ENCODE measurements around the gene DOCK4.
"Not testable (repeated sequence)": the region's sequence is repeated elsewhere in the genome, so short reads cannot be mapped to it uniquely, and the experiment has no call there.

DOCK4 gene

GRCh38 chr7:112138938-112139337, 67.3 kb downstream of the DOCK4 start:
- no peak overlapping the region for H3K4me3 ChIP-seq (ENCODE audit: low read depth, low read length)
- no peak for DNase-seq (ENCODE audit: low read depth)

GRCh38 chr7:112138325-112138852, 67.8 kb downstream of the DOCK4 start:
- no peak overlapping the region for H3K4me3 ChIP-seq (ENCODE audit: low read depth, low read length)
- no peak for DNase-seq (ENCODE audit: low read depth)

GRCh38 chr7:112137141-112138101, 68.8 kb downstream of the DOCK4 start:
- no peak for DNase-seq (ENCODE audit: low read depth)

GRCh38 chr7:112136271-112137008, 69.8 kb downstream of the DOCK4 start:
- H3K4me3 ChIP-seq (ENCODE audit: low read depth, low read length) = no peak overlapping the region
- no peak for DNase-seq (ENCODE audit: low read depth)

More at GRCh38 chr7:112137141-112138101, 68.8 kb downstream of the DOCK4 start:
- no peak overlapping the region for H3K4me3 ChIP-seq (ENCODE audit: low read depth, low read length)

GRCh38 chr7:112135815-112136214, 70.4 kb downstream of the DOCK4 start:
- no peak for DNase-seq (ENCODE audit: low read depth)
- H3K4me3 ChIP-seq (ENCODE audit: low read depth, low read length) = no peak overlapping the region

- DNase-seq (ENCODE audit: low read depth) = no peak
Observed at GRCh38 chr7:112134039-112134438, 72.2 kb downstream of the DOCK4 start.

GRCh38 chr7:112133328-112133727, 72.9 kb downstream of the DOCK4 start:
- no peak for DNase-seq (ENCODE audit: low read depth)
- H3K4me3 ChIP-seq (ENCODE audit: low read depth, low read length) = no peak overlapping the region

More at GRCh38 chr7:112134039-112134438, 72.2 kb downstream of the DOCK4 start:
- no peak overlapping the region for H3K4me3 ChIP-seq (ENCODE audit: low read depth, low read length)

GRCh38 chr7:112132051-112132694, 74.0 kb downstream of the DOCK4 start:
- DNase-seq (ENCODE audit: low read depth) = no peak
- H3K4me3 ChIP-seq (ENCODE audit: low read depth, low read length) = no peak overlapping the region

- no peak for DNase-seq (ENCODE audit: low read depth)
- no peak overlapping the region for H3K4me3 ChIP-seq (ENCODE audit: low read depth, low read length)
Observed at GRCh38 chr7:112130729-112131410, 75.3 kb downstream of the DOCK4 start.

GRCh38 chr7:112129655-112130323, 76.4 kb downstream of the DOCK4 start:
- no peak overlapping the region for H3K4me3 ChIP-seq (ENCODE audit: low read depth, low read length)
- DNase-seq (ENCODE audit: low read depth) = no peak

GRCh38 chr7:112128461-112129425, 77.5 kb downstream of the DOCK4 start:
- H3K4me3 ChIP-seq (ENCODE audit: low read depth, low read length); DNase-seq (ENCODE audit: low read depth): not testable (repeated sequence)

- not testable (repeated sequence) for DNase-seq (ENCODE audit: low read depth); H3K4me3 ChIP-seq (ENCODE audit: low read depth, low read length)
Observed at GRCh38 chr7:112128041-112128440, 78.2 kb downstream of the DOCK4 start.

- DNase-seq (ENCODE audit: low read depth) = no peak
Observed at GRCh38 chr7:112125250-112125649, 80.9 kb downstream of the DOCK4 start.

GRCh38 chr7:112124061-112124766, 82.0 kb downstream of the DOCK4 start:
- H3K4me3 ChIP-seq (ENCODE audit: low read depth, low read length) = no peak overlapping the region
- no peak for DNase-seq (ENCODE audit: low read depth)

More at GRCh38 chr7:112125250-112125649, 80.9 kb downstream of the DOCK4 start:
- H3K4me3 ChIP-seq (ENCODE audit: low read depth, low read length) = no peak overlapping the region

- no peak for DNase-seq (ENCODE audit: low read depth)
- H3K4me3 ChIP-seq (ENCODE audit: low read depth, low read length) = no peak overlapping the region
Observed at GRCh38 chr7:112122798-112123197, 83.4 kb downstream of the DOCK4 start.

GRCh38 chr7:112122144-112122543, 84.1 kb downstream of the DOCK4 start:
- H3K4me3 ChIP-seq (ENCODE audit: low read depth, low read length) = no peak overlapping the region
- DNase-seq (ENCODE audit: low read depth) = no peak

- H3K4me3 ChIP-seq (ENCODE audit: low read depth, low read length) = no peak overlapping the region
- DNase-seq (ENCODE audit: low read depth) = no peak
Observed at GRCh38 chr7:112121318-112121717, 84.9 kb downstream of the DOCK4 start.
